Measurements from ENCODE around the gene ANXA2R. TPM values are rescaled to one million over a fixed set of nuclear protein-coding genes. Genes with fewer than 3 reads are reported as not detected.

The ANXA2R gene
- total and polyA plus RNA-seq, 2 of the 13 experiments (the other 11 are each of a cell fraction or from before 2014, with no cell fraction given): 0.95 to 1.3 TPM

DNA sequence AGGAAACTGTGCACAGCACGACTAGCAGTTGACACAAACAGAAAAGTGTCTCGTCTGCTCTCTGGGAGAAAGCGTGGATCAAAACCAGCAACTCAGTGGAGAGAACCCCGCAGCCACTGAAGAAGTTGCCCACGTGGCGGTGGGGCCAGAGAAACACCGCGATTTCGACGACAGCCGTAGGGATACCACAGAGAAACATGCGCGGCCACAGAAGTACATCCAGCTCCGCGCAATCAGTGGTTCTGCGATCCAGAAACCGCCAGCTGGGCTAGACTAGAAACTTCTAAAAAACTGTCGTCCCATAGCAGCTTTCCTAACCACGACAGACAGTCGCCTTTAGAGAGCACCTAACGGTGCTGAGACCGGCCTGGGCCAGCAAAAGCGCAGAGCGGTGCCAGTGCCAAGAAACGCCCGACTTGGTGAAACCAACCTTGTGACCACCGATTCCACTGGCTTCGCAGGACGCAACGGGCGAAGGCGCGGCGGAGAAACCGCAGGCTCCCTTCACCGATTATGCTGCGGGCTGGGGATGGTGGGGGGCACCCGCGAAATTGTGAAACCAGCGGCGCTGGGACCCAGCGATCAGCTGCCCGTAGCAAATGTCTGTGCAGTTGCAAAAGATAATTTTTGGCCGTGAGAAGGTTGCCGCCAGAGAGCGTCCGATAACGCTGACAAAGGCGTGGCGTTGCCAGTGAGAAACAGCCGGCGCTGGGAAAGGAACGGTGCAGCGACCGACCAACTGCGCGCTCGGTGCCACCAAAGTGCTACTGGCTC lies 2.7 kb upstream of the ANXA2R start (continued):
- TF ChIP-seq, protein P1, sequence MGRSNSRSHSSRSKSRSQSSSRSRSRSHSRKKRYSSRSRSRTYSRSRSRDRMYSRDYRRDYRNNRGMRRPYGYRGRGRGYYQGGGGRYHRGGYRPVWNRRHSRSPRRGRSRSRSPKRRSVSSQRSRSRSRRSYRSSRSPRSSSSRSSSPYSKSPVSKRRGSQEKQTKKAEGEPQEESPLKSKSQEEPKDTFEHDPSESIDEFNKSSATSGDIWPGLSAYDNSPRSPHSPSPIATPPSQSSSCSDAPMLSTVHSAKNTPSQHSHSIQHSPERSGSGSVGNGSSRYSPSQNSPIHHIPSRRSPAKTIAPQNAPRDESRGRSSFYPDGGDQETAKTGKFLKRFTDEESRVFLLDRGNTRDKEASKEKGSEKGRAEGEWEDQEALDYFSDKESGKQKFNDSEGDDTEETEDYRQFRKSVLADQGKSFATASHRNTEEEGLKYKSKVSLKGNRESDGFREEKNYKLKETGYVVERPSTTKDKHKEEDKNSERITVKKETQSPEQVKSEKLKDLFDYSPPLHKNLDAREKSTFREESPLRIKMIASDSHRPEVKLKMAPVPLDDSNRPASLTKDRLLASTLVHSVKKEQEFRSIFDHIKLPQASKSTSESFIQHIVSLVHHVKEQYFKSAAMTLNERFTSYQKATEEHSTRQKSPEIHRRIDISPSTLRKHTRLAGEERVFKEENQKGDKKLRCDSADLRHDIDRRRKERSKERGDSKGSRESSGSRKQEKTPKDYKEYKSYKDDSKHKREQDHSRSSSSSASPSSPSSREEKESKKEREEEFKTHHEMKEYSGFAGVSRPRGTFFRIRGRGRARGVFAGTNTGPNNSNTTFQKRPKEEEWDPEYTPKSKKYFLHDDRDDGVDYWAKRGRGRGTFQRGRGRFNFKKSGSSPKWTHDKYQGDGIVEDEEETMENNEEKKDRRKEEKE (IDR thresholded peaks at IDR 0.05): no peak
- TF ChIP-seq ARID2 (CRISPR knock-in tag; IDR thresholded peaks at IDR 0.05; ENCODE audit: borderline replicate concordance) (no peak), ZNF432 (CRISPR knock-in tag; IDR thresholded peaks at IDR 0.05; ENCODE audit: borderline replicate concordance) (no peak), ZNF777 (CRISPR knock-in tag; IDR thresholded peaks at IDR 0.05) (peak; percentile 21; the same call in 1 of the 2 replicates), ZNF446 (CRISPR knock-in tag; IDR thresholded peaks at IDR 0.05) (no peak), PAX8 (CRISPR knock-in tag; IDR thresholded peaks at IDR 0.05; ENCODE audit: borderline replicate concordance) (no peak)
- TF ChIP-seq, protein P2, sequence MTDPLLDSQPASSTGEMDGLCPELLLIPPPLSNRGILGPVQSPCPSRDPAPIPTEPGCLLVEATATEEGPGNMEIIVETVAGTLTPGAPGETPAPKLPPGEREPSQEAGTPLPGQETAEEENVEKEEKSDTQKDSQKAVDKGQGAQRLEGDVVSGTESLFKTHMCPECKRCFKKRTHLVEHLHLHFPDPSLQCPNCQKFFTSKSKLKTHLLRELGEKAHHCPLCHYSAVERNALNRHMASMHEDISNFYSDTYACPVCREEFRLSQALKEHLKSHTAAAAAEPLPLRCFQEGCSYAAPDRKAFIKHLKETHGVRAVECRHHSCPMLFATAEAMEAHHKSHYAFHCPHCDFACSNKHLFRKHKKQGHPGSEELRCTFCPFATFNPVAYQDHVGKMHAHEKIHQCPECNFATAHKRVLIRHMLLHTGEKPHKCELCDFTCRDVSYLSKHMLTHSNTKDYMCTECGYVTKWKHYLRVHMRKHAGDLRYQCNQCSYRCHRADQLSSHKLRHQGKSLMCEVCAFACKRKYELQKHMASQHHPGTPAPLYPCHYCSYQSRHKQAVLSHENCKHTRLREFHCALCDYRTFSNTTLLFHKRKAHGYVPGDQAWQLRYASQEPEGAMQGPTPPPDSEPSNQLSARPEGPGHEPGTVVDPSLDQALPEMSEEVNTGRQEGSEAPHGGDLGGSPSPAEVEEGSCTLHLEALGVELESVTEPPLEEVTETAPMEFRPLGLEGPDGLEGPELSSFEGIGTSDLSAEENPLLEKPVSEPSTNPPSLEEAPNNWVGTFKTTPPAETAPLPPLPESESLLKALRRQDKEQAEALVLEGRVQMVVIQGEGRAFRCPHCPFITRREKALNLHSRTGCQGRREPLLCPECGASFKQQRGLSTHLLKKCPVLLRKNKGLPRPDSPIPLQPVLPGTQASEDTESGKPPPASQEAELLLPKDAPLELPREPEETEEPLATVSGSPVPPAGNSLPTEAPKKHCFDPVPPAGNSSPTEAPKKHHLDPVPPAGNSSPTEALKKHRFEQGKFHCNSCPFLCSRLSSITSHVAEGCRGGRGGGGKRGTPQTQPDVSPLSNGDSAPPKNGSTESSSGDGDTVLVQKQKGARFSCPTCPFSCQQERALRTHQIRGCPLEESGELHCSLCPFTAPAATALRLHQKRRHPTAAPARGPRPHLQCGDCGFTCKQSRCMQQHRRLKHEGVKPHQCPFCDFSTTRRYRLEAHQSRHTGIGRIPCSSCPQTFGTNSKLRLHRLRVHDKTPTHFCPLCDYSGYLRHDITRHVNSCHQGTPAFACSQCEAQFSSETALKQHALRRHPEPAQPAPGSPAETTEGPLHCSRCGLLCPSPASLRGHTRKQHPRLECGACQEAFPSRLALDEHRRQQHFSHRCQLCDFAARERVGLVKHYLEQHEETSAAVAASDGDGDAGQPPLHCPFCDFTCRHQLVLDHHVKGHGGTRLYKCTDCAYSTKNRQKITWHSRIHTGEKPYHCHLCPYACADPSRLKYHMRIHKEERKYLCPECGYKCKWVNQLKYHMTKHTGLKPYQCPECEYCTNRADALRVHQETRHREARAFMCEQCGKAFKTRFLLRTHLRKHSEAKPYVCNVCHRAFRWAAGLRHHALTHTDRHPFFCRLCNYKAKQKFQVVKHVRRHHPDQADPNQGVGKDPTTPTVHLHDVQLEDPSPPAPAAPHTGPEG (CRISPR knock-in tag; IDR thresholded peaks at IDR 0.05): no peak
- TF ChIP-seq, protein P3, sequence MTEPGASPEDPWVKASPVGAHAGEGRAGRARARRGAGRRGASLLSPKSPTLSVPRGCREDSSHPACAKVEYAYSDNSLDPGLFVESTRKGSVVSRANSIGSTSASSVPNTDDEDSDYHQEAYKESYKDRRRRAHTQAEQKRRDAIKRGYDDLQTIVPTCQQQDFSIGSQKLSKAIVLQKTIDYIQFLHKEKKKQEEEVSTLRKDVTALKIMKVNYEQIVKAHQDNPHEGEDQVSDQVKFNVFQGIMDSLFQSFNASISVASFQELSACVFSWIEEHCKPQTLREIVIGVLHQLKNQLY (CRISPR knock-in tag; IDR thresholded peaks at IDR 0.05): no peak
- TF ChIP-seq, protein P4, sequence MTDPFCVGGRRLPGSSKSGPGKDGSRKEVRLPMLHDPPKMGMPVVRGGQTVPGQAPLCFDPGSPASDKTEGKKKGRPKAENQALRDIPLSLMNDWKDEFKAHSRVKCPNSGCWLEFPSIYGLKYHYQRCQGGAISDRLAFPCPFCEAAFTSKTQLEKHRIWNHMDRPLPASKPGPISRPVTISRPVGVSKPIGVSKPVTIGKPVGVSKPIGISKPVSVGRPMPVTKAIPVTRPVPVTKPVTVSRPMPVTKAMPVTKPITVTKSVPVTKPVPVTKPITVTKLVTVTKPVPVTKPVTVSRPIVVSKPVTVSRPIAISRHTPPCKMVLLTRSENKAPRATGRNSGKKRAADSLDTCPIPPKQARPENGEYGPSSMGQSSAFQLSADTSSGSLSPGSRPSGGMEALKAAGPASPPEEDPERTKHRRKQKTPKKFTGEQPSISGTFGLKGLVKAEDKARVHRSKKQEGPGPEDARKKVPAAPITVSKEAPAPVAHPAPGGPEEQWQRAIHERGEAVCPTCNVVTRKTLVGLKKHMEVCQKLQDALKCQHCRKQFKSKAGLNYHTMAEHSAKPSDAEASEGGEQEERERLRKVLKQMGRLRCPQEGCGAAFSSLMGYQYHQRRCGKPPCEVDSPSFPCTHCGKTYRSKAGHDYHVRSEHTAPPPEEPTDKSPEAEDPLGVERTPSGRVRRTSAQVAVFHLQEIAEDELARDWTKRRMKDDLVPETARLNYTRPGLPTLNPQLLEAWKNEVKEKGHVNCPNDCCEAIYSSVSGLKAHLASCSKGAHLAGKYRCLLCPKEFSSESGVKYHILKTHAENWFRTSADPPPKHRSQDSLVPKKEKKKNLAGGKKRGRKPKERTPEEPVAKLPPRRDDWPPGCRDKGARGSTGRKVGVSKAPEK (CRISPR knock-in tag; IDR thresholded peaks at IDR 0.05; ENCODE audit: borderline replicate concordance): no peak
- TF ChIP-seq, protein P5, sequence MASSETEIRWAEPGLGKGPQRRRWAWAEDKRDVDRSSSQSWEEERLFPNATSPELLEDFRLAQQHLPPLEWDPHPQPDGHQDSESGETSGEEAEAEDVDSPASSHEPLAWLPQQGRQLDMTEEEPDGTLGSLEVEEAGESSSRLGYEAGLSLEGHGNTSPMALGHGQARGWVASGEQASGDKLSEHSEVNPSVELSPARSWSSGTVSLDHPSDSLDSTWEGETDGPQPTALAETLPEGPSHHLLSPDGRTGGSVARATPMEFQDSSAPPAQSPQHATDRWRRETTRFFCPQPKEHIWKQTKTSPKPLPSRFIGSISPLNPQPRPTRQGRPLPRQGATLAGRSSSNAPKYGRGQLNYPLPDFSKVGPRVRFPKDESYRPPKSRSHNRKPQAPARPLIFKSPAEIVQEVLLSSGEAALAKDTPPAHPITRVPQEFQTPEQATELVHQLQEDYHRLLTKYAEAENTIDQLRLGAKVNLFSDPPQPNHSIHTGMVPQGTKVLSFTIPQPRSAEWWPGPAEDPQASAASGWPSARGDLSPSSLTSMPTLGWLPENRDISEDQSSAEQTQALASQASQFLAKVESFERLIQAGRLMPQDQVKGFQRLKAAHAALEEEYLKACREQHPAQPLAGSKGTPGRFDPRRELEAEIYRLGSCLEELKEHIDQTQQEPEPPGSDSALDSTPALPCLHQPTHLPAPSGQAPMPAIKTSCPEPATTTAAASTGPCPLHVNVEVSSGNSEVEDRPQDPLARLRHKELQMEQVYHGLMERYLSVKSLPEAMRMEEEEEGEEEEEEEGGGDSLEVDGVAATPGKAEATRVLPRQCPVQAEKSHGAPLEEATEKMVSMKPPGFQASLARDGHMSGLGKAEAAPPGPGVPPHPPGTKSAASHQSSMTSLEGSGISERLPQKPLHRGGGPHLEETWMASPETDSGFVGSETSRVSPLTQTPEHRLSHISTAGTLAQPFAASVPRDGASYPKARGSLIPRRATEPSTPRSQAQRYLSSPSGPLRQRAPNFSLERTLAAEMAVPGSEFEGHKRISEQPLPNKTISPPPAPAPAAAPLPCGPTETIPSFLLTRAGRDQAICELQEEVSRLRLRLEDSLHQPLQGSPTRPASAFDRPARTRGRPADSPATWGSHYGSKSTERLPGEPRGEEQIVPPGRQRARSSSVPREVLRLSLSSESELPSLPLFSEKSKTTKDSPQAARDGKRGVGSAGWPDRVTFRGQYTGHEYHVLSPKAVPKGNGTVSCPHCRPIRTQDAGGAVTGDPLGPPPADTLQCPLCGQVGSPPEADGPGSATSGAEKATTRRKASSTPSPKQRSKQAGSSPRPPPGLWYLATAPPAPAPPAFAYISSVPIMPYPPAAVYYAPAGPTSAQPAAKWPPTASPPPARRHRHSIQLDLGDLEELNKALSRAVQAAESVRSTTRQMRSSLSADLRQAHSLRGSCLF (CRISPR knock-in tag; IDR thresholded peaks at IDR 0.05; ENCODE audit: borderline replicate concordance): no peak
